H9 (cell line): Measurements from ENCODE around the gene KHK. TPM values are rescaled to one million over a fixed set of nuclear protein-coding genes. Genes with fewer than 3 reads are reported as not detected.

Experiments used
- DNase-seq: peaks from one replicate; pipeline ENCODE4 v3.0.0-alpha.2; 2017
- H2AFZ ChIP-seq: one replicate; pipeline ENCODE4 v1.6.1; 2013; ENCODE audit warnings: mild to moderate bottlenecking, low read length, control low read depth, moderate library complexity
- H2AK5ac ChIP-seq: 2 replicates; pipeline ENCODE4 v1.6.1; 2013; ENCODE audit warnings: low read length, control low read depth, mixed read lengths; ENCODE audit not compliant: insufficient read length
- H2BK120ac ChIP-seq: one replicate; pipeline ENCODE4 v1.6.1; 2013; ENCODE audit warnings: low read depth, mild to moderate bottlenecking, low read length, control low read depth, inconsistent platforms; ENCODE audit not compliant: poor library complexity, severe bottlenecking
- H2BK12ac ChIP-seq: 2 replicates; pipeline ENCODE4 v1.6.1; 2013; ENCODE audit warnings: low read length, control low read depth, mixed read lengths, low read depth; ENCODE audit not compliant: insufficient read length
- H2BK15ac ChIP-seq: 2 replicates; pipeline ENCODE4 v1.6.1; 2013; ENCODE audit warnings: low read depth, low read length, control low read depth
- H2BK20ac ChIP-seq: one replicate; pipeline ENCODE4 v1.6.1; 2013; ENCODE audit warnings: low read depth, mild to moderate bottlenecking, low read length, control low read depth, inconsistent platforms; ENCODE audit not compliant: poor library complexity, severe bottlenecking
- H2BK5ac ChIP-seq: 2 replicates; pipeline ENCODE4 v1.6.1; 2013; ENCODE audit warnings: low read length, control low read depth, mixed read lengths; ENCODE audit not compliant: insufficient read length
- H3K14ac ChIP-seq: 2 replicates; pipeline ENCODE4 v1.6.1; 2013; ENCODE audit warnings: low read length, control low read depth; ENCODE audit not compliant: insufficient read depth
- H3K18ac ChIP-seq: 2 replicates; pipeline ENCODE4 v1.6.1; 2013; ENCODE audit warnings: low read depth, mild to moderate bottlenecking, mixed read lengths, low read length, control low read depth; ENCODE audit not compliant: insufficient read length
- H3K23ac ChIP-seq: 2 replicates; pipeline ENCODE4 v1.6.1; 2013; ENCODE audit warnings: low read length, control low read depth, mixed read lengths, low read depth; ENCODE audit not compliant: insufficient read length
- H3K23me2 ChIP-seq: 2 replicates; pipeline ENCODE4 v1.6.1; 2013; ENCODE audit warnings: low read depth, mild to moderate bottlenecking, mixed read lengths, low read length, control low read depth; ENCODE audit not compliant: insufficient read length, poor library complexity, severe bottlenecking
- H3K27ac ChIP-seq: 2 replicates; pipeline ENCODE4 v1.5.1; 2013; ENCODE audit warnings: low read length, control low read depth, mixed read lengths, low read depth; ENCODE audit not compliant: insufficient read length
- H3K27me3 ChIP-seq: 2 replicates; pipeline ENCODE4 v1.6.1; 2013; ENCODE audit warnings: low read length, control low read depth, inconsistent platforms; ENCODE audit not compliant: insufficient read depth
- H3K4ac ChIP-seq: 2 replicates; pipeline ENCODE4 v1.6.1; 2013; ENCODE audit warnings: low read depth, mild to moderate bottlenecking, control low read depth, inconsistent platforms, low read length, moderate library complexity
- H3K4me1 ChIP-seq: 2 replicates; pipeline ENCODE4 v1.6.1; 2013; ENCODE audit warnings: low read length, control low read depth, inconsistent platforms; ENCODE audit not compliant: insufficient read depth
- H3K4me2 ChIP-seq: 2 replicates; pipeline ENCODE4 v1.6.1; 2013; ENCODE audit warnings: low read length, control low read depth, mixed read lengths; ENCODE audit not compliant: insufficient read length, insufficient read depth
- H3K56ac ChIP-seq: 2 replicates; pipeline ENCODE4 v1.6.1; 2013; ENCODE audit warnings: low read depth, mild to moderate bottlenecking, mixed read lengths, low read length, control low read depth; ENCODE audit not compliant: insufficient read length
- H3K79me1 ChIP-seq: 2 replicates; pipeline ENCODE4 v1.6.1; 2013; ENCODE audit warnings: low read depth, mild to moderate bottlenecking, moderate library complexity, low read length, control low read depth, inconsistent platforms; ENCODE audit not compliant: insufficient read depth, poor library complexity, severe bottlenecking
- H3K79me2 ChIP-seq: 2 replicates; pipeline ENCODE4 v1.6.1; 2013; ENCODE audit warnings: low read length, control low read depth, inconsistent platforms; ENCODE audit not compliant: insufficient read depth
- H3K9ac ChIP-seq: 2 replicates; pipeline ENCODE4 v1.6.1; 2013; ENCODE audit warnings: low read length, control low read depth, mixed read lengths; ENCODE audit not compliant: insufficient read length; ENCODE audit errors: extremely low read depth
- H3K9me3 ChIP-seq: one replicate; pipeline ENCODE4 v1.6.1; 2013; ENCODE audit warnings: low read depth, low read length, inconsistent platforms; ENCODE audit not compliant: control insufficient read depth
- H3T11ph ChIP-seq: one replicate; pipeline ENCODE4 v1.6.1; 2013; ENCODE audit warnings: mild to moderate bottlenecking, low read length, control low read depth, inconsistent platforms
- H4K20me1 ChIP-seq: one replicate; pipeline ENCODE4 v1.6.1; 2013; ENCODE audit not compliant: control insufficient read depth, insufficient read length, insufficient read depth
- H4K5ac ChIP-seq: 2 replicates; pipeline ENCODE4 v1.6.1; 2013; ENCODE audit warnings: low read depth, mild to moderate bottlenecking, mixed read lengths, low read length, control low read depth; ENCODE audit not compliant: insufficient read length
- H4K8ac ChIP-seq: replicated peaks from 2 replicates; pipeline ENCODE4 v1.6.1; 2013; ENCODE audit warnings: low read length, control low read depth, mixed read lengths, low read depth; ENCODE audit not compliant: insufficient read length
- H4K91ac ChIP-seq: 2 replicates; pipeline ENCODE4 v1.6.1; 2013; ENCODE audit warnings: low read depth, mild to moderate bottlenecking, moderate library complexity, mixed read lengths, low read length, control low read depth; ENCODE audit not compliant: insufficient read length
- H3K27ac Mint-ChIP-seq, 3 experiments: 2 replicates in 2 of 3; 3 replicates in 1 of 3; pipeline ENCODE4 v1.8.0; 2020 to 2021; ENCODE audit warnings: mixed read lengths in 3 of 3, mild to moderate bottlenecking in 1 of 3, moderate library complexity in 1 of 3
- H3K27me3 Mint-ChIP-seq: 2 replicates; pipeline ENCODE4 v1.8.0; 2021; ENCODE audit warnings: low read depth, mild to moderate bottlenecking, moderate library complexity, mixed read lengths
- H3K36me3 Mint-ChIP-seq, 3 experiments: 2 replicates in 2 of 3; 3 replicates in 1 of 3; pipeline ENCODE4 v1.8.0; 2020 to 2021; ENCODE audit warnings: low read depth in 3 of 3, mixed read lengths in 3 of 3; ENCODE audit not compliant: insufficient read depth in 1 of 3
- H3K4me1 Mint-ChIP-seq, 2 experiments: 2 replicates each; pipeline ENCODE4 v1.8.0; 2020; ENCODE audit warnings: mixed read lengths in 2 of 2
- H3K4me3 Mint-ChIP-seq, 2 experiments: 2 replicates in 1 of 2; 3 replicates in 1 of 2; pipeline ENCODE4 v1.8.0; 2020 to 2021; ENCODE audit warnings: mild to moderate bottlenecking in 2 of 2, mixed read lengths in 2 of 2, moderate library complexity in 1 of 2
- H3K9me3 Mint-ChIP-seq, 2 experiments: 2 replicates in 1 of 2; 3 replicates in 1 of 2; pipeline ENCODE4 v1.8.0; 2020; ENCODE audit warnings: mild to moderate bottlenecking in 2 of 2, mixed read lengths in 2 of 2, moderate library complexity in 1 of 2
- WGBS: extraction: QIAGEN DNeasy Blood & Tissue Kit; methylation state at CpG from one replicate; pipeline ENCODE4 v1.1.7; 2013; ENCODE audit warnings: missing lambda C conversion rate, low lambda C conversion rate, mixed read lengths; ENCODE audit not compliant: insufficient read length; ENCODE audit errors: extremely low coverage; 5-methylcytosine and 5-hydroxymethylcytosine counted together
- total RNA-seq: library from RNA; stranded (reverse); gene quantifications from 2 replicates; pipeline ENCODE4 v1.2.1, GENCODE V29; 2021
- TF ChIP-seq, protein P1 (sequence below): fragments of 200-600 bp; sonication (generic); conservative IDR thresholded peaks from 3 replicates; pipeline ENCODE4 v1.8.0; 2021; ENCODE audit warnings: antibody characterized with exemption, mild to moderate bottlenecking

Gene KHK
- total RNA-seq, 1 experiment from 2014 or later, result 12.1 TPM

GRCh38 chr2:27059141-27059820, 27.3 kb upstream of the KHK start:
- H3K36me3 Mint-ChIP-seq, result peaks cover 12 to 61% (median 57%) of the 10 kb centered on the region in 3 experiments; a peak in 5 of 7 replicates
- H2BK12ac ChIP-seq, result no peak overlapping the region
- H3K27ac Mint-ChIP-seq, result no peak overlapping the region; a peak in 1 of 7 replicates

More at GRCh38 chr2:27059141-27059820, 27.3 kb upstream of the KHK start:
- no peaks in the 10 kb centered on the region for H3K4me1 Mint-ChIP-seq
- H3K9me3 ChIP-seq, result no peaks in the 10 kb centered on the region
- H2BK15ac ChIP-seq, result no peak overlapping the region
- no peaks in the 10 kb centered on the region for H3K4me1 ChIP-seq
- H3K4me2 ChIP-seq, result no peak overlapping the region
- H4K5ac ChIP-seq, result no peak overlapping the region
- H4K20me1 ChIP-seq, result no peaks in the 10 kb centered on the region
- H3K4me3 Mint-ChIP-seq, result no peak overlapping the region
- no peak overlapping the region for H2BK20ac ChIP-seq
- H3K23me2 ChIP-seq, result no peaks in the 10 kb centered on the region
- no peak overlapping the region for H2BK120ac ChIP-seq
- H3T11ph ChIP-seq, result no peak overlapping the region
- no peak overlapping the region for H4K91ac ChIP-seq
- H3K14ac ChIP-seq, result no peak overlapping the region
- H3K27me3 ChIP-seq, result no peaks in the 10 kb centered on the region
- TF ChIP-seq, protein P1, sequence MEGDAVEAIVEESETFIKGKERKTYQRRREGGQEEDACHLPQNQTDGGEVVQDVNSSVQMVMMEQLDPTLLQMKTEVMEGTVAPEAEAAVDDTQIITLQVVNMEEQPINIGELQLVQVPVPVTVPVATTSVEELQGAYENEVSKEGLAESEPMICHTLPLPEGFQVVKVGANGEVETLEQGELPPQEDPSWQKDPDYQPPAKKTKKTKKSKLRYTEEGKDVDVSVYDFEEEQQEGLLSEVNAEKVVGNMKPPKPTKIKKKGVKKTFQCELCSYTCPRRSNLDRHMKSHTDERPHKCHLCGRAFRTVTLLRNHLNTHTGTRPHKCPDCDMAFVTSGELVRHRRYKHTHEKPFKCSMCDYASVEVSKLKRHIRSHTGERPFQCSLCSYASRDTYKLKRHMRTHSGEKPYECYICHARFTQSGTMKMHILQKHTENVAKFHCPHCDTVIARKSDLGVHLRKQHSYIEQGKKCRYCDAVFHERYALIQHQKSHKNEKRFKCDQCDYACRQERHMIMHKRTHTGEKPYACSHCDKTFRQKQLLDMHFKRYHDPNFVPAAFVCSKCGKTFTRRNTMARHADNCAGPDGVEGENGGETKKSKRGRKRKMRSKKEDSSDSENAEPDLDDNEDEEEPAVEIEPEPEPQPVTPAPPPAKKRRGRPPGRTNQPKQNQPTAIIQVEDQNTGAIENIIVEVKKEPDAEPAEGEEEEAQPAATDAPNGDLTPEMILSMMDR, result no peak
- no peak overlapping the region for H3K4ac ChIP-seq
- H2AFZ ChIP-seq, result no peak overlapping the region
- no peak overlapping the region for H3K23ac ChIP-seq
- no peak for DNase-seq
- no peak overlapping the region for H3K18ac ChIP-seq
- no peaks in the 10 kb centered on the region for H3K9me3 Mint-ChIP-seq
- H2AK5ac ChIP-seq, result no peak overlapping the region
- H3K56ac ChIP-seq, result no peak overlapping the region
- no peak overlapping the region for H3K9ac ChIP-seq
- no peak overlapping the region for H4K8ac ChIP-seq
- no peak overlapping the region for H2BK5ac ChIP-seq
- WGBS, result no CpG with 5 or more reads among the region's 15 CpGs
- no peaks in the 10 kb centered on the region for H3K79me1 ChIP-seq
- no peak overlapping the region for H3K27ac ChIP-seq
- no peaks in the 10 kb centered on the region for H3K79me2 ChIP-seq
- no peaks in the 10 kb centered on the region for H3K27me3 Mint-ChIP-seq
